Mucosa of rectum (tissue), 2 donors: ENCODE measurements around the gene IKBKE.

Source experiments
- H3K27ac ChIP-seq, 2 donors: one replicate each; pipeline ENCODE4 v1.7.0; 2013; ENCODE audit warnings: inconsistent platforms in 2 of 2, low read depth in 2 of 2, low read length in 2 of 2
- H3K27me3 ChIP-seq, 2 donors: one replicate each; pipeline ENCODE4 v1.7.0; 2013; ENCODE audit warnings: low read length in 2 of 2; ENCODE audit not compliant: control insufficient read depth in 2 of 2, insufficient read depth in 2 of 2
- H3K36me3 ChIP-seq, 2 donors: one replicate each; pipeline ENCODE4 v1.7.0; 2013; ENCODE audit warnings: low read length in 2 of 2; ENCODE audit not compliant: control insufficient read depth in 2 of 2, insufficient read depth in 2 of 2
- H3K4me1 ChIP-seq, 2 donors: one replicate each; pipeline ENCODE4 v1.7.0; 2013; ENCODE audit warnings: low read length in 2 of 2, mild to moderate bottlenecking in 1 of 2; ENCODE audit not compliant: control insufficient read depth in 2 of 2, insufficient read depth in 2 of 2
- H3K4me3 ChIP-seq, 2 donors: one replicate each; pipeline ENCODE4 v1.7.0; 2013; ENCODE audit warnings: low read length in 2 of 2
- H3K9ac ChIP-seq, 2 donors: one replicate each; pipeline ENCODE4 v1.7.0; 2013; ENCODE audit warnings: low read length in 2 of 2, low read depth in 1 of 2, mild to moderate bottlenecking in 1 of 2
- H3K9me3 ChIP-seq, 2 donors: one replicate each; pipeline ENCODE4 v1.7.0; 2013; ENCODE audit warnings: low read length in 2 of 2; ENCODE audit not compliant: control insufficient read depth in 2 of 2
- donor health status: healthy.
- donor health status: Normal muscosa, but diverticular disease.

The IKBKE gene

GRCh38 chr1:206469933-206470691, at the start of gene IKBKE:
Gene IKBKE (plus strand): TSS chr1:206470476. CDS start chr1:206473228, 2,752 bp downstream.
- H3K4me1 ChIP-seq: peaks cover 21 to 31% of the 10 kb centered on the region in 2 donors
- peak within 1 kb of the TSS; percentile 60 to 89 for H3K9ac ChIP-seq
- H3K27me3 ChIP-seq: no peaks in the 10 kb centered on the region
- H3K36me3 ChIP-seq: peaks cover 10% of the 10 kb centered on the region in 2 donors
- H3K9me3 ChIP-seq: no peaks in the 10 kb centered on the region
- H3K4me3 ChIP-seq: peak within 1 kb of the TSS; percentile 87 to 98
- peak within 1 kb of the TSS; percentile 45 to 74 for H3K27ac ChIP-seq

GRCh38 chr1:206421616-206422340, 48.5 kb upstream of the IKBKE start:
- peaks cover 3 to 9% of the 10 kb centered on the region in 2 donors for H3K36me3 ChIP-seq
- peaks cover 7 to 10% of the 10 kb centered on the region in 2 donors for H3K4me1 ChIP-seq
- H3K4me3 ChIP-seq: no peak overlapping the region
- H3K9ac ChIP-seq: no peak overlapping the region
- H3K9me3 ChIP-seq: no peaks in the 10 kb centered on the region
- H3K27ac ChIP-seq: no peak overlapping the region
- no peaks in the 10 kb centered on the region for H3K27me3 ChIP-seq

- Histone ChIP-seq H3K9ac (no peak overlapping the region), H3K4me3 (no peak overlapping the region), H3K27ac (no peak overlapping the region), H3K9me3 (no peaks in the 10 kb centered on the region), H3K36me3 (peaks cover 6 to 11% of the 10 kb centered on the region in 2 donors), H3K27me3 (no peaks in the 10 kb centered on the region), H3K4me1 (peaks cover 7 to 10% of the 10 kb centered on the region in 2 donors)
These were observed 47.8 kb upstream of the IKBKE start for GRCh38 chr1:206422525-206422924.

- H3K4me1 ChIP-seq: peaks cover 0 to 3% of the 10 kb centered on the region in 2 donors
- H3K9me3 ChIP-seq: no peaks in the 10 kb centered on the region
- no peak overlapping the region for H3K27ac ChIP-seq
- peaks cover 2 to 5% of the 10 kb centered on the region in 2 donors for H3K36me3 ChIP-seq
- no peaks in the 10 kb centered on the region for H3K27me3 ChIP-seq
- H3K4me3 ChIP-seq: no peak overlapping the region
- no peak overlapping the region for H3K9ac ChIP-seq
These were observed 43.0 kb upstream of the IKBKE start for GRCh38 chr1:206427291-206427690.

- H3K4me1 ChIP-seq: peaks cover 0 to 3% of the 10 kb centered on the region in 2 donors
- no peak overlapping the region for H3K27ac ChIP-seq
- no peaks in the 10 kb centered on the region for H3K27me3 ChIP-seq
- no peak overlapping the region for H3K4me3 ChIP-seq
- H3K9ac ChIP-seq: no peak overlapping the region
- no peaks in the 10 kb centered on the region for H3K9me3 ChIP-seq
- H3K36me3 ChIP-seq: peaks cover 2% of the 10 kb centered on the region in 2 donors
These were observed 40.9 kb upstream of the IKBKE start for GRCh38 chr1:206429421-206429820.

GRCh38 chr1:206430031-206430983, 40.0 kb upstream of the IKBKE start:
- peaks cover 2% of the 10 kb centered on the region in 2 donors for H3K36me3 ChIP-seq
- peak overlapping the region in 1 of 2 donors; percentile 39 for H3K27ac ChIP-seq
- H3K27me3 ChIP-seq: no peaks in the 10 kb centered on the region

GRCh38 chr1:206435445-206435844, 34.8 kb upstream of the IKBKE start:
- no peaks in the 10 kb centered on the region for H3K9me3 ChIP-seq
- H3K4me3 ChIP-seq: no peak overlapping the region
- H3K4me1 ChIP-seq: no peaks in the 10 kb centered on the region
- no peak overlapping the region for H3K9ac ChIP-seq
- no peaks in the 10 kb centered on the region for H3K27me3 ChIP-seq
- H3K36me3 ChIP-seq: peaks cover 0 to 14% of the 10 kb centered on the region in 2 donors
- H3K27ac ChIP-seq: no peak overlapping the region

More at GRCh38 chr1:206430031-206430983, 40.0 kb upstream of the IKBKE start:
- Histone ChIP-seq H3K9ac (no peak overlapping the region), H3K4me3 (no peak overlapping the region), H3K9me3 (no peaks in the 10 kb centered on the region), H3K4me1 (peaks cover 0 to 3% of the 10 kb centered on the region in 2 donors)

GRCh38 chr1:206438554-206438953, 31.7 kb upstream of the IKBKE start:
- no peaks in the 10 kb centered on the region for H3K9me3 ChIP-seq
- H3K9ac ChIP-seq: no peak overlapping the region
- H3K27ac ChIP-seq: no peak overlapping the region
- H3K36me3 ChIP-seq: peaks cover 0 to 19% of the 10 kb centered on the region in 2 donors
- no peak overlapping the region for H3K4me3 ChIP-seq
- no peaks in the 10 kb centered on the region for H3K4me1 ChIP-seq
- no peaks in the 10 kb centered on the region for H3K27me3 ChIP-seq

- H3K4me1 ChIP-seq: no peaks in the 10 kb centered on the region
- no peaks in the 10 kb centered on the region for H3K9me3 ChIP-seq
- H3K36me3 ChIP-seq: peaks cover 0 to 19% of the 10 kb centered on the region in 2 donors
- H3K27me3 ChIP-seq: no peaks in the 10 kb centered on the region
- H3K9ac ChIP-seq: no peak overlapping the region
- H3K27ac ChIP-seq: no peak overlapping the region
- H3K4me3 ChIP-seq: no peak overlapping the region
These were observed 31.1 kb upstream of the IKBKE start for GRCh38 chr1:206439205-206439604.
